ENCODE data around the gene LASP1.
A peak's percentile ranks its signal among the peaks of the same experiment; 100 is the strongest.

Gene LASP1

DNA sequence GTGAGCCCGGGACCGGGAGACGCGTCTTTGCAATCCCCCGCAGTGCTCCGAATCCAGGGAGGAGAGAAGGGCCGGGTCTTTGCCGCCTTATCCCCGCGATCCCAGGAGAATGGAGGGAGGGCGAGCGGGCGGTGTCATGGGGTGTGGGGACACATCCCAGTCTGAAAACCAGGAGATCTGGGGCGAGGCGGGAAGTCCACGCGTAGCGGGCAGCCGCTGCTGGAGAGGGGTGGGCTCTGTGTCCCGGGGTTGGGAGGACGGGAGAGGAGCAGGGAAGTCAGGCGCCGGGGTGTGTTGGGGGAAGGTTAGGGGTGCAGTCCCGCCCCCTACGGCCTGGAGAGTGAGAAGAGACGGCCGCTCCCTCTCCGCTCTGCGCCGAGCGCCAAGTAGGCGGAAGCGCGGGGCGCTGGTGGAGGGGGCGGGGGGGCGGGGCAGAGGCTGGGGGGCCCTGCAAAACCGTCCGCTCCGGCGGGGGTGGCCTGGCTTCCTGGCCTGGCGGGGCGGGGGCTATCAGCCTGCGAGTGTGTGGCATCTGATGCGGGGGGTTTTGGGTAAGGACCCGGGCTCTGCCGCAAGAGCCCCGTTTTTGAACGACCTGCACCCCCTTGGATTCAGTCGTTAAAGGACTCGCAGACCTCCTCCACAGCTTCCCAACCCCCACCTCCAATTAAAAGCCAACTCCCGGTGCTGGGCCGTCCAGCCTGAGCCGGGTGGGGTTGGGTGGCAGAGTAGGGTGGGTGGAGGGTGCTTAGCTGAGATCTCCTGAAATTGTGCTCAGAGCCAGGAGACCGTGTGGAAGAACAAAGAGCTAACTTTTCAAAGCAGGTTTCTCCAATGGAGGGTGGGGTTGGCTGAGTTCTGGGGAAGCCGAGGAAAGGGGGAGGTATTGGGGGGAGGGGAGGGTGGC, 654 bp downstream of the LASP1 start:
- DNase-seq, result peak; percentile 33 to 85 (median 55)

DNA sequence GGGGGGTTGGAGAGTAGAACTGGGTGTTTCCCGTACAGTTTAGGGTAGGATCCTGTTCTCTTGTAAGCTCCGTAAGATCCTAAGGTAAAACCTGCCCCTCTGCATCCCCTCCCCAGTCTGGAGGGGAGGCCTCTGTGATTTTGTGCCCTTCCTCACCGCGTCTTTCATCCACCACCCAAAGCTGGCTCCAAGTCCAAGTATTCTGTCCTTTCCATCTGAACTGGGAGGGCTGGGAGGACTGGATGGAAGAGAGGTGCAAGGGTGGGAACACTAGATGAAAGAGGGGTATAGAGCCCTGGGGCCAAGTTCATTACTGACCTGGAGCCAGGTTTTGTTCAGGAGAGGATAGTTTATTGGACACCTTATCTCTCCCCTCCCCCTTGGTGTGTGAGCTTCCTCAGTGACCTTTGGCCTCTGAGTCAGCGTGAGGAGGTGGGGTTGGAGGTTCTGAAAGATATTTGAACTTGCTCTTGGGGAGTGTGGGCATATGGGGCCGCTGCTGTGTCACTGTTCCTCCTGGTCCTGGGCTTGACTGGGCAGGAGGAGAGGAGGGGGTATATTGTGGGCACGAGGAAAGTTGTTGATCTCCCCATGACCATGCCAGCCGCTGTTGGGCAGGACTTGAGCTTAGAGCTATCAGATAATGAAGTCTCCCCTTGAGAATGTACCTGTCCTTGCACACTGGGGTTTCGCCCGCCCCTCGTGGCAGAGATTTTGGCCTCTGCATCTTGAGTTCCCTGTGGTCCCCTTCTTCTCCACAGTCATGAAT, 1.6 kb downstream of the LASP1 start:
- DNase-seq, result peak in 4 of 5 experiments; percentile 45 to 81 (median 60)

DNA sequence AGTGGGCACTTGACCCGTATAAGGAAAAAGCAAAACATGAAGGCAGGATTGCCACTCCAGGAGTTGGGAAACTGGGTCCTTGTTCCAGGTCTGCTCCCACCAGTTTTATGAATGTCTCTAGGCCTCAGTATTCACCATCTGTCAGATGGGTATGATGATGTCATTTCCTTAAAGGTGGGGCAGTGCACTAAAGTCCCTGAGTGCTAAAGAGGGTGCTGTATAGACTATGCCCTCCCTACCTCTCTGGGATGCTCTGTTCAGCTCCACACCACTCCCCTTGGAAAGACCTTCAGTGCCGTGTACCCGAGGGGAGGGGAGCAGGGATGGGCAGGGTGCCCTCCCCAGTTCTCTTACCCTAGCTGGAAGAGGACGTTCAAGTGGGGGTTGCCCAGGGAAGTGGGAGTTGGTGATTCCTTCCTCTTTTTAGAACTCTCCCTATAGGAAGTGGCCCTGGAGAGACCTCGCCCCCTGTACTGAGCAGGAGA, 2.2 kb downstream of the LASP1 start:
- peak in 1 of 5 experiments; percentile 59 for DNase-seq

DNA sequence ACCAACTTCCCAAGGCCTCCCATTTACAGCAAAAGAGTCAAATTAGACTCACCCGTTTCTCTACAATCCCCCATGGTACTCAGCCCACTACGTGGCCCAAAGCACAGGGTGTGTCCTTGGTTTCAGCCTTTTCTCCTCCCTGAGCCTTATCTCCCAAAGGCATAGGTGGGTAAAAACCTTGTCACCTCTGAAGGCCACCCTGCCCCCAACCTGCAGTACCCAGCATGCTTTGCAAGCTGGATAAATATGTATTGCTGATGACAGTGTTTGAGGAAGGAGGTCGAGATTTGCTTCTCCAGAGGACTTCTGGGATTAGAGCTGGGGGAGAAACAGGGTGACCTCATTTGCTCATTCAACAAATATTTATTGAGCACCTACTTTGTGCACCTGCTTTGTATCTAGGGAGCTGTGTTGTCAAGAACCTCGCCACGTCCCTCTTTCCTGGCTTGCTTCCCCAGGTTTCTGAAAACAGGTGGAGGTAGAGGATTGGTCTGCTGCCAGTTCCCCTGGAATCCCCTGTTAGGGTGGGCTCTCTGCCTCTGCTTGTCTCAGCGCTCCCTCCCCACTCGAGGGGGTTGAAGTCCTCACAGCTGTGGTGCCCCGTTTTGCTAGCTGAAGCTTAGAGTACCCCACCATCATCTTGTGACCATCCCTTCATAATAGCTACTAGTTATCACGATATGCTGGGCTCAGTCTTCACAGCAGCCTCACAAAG, 3.0 kb downstream of the LASP1 start:
- DNase-seq, result no peak

DNA sequence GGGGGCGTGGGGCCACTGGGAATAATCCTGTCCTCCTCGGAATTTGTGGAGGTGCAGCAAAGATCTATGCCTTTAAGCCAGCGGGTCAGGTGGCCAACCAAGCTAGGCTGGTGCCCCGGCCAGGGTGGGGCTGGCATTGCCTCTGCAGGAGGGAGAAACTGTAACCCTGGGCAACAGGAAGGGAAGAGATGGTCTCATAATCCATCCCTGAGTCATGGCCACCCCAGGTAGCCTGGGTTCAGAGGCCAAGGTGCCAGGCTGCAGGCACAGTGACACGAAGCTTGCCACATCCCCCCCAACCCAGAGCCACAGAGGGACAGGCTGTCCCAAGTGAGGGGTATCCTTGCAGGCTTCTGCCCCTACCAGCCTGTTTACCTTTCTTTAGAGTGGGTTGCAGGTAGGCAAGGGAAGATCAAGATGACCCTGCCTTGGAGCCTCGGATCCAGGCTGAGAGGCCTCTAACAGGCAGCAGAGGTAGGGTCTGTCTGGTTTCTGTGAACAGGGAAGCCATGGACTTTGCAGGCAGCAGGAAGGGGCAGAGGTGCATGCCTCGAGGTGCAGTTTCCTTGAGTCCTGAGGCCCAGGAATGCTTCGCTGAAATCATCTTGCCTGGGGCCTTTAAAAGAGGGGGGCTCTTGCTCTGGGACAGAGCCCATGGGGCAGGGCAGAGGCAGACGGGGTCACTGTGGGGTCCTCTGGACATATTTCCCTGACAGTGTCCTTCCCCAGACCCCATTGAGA, 4.0 kb downstream of the LASP1 start:
- no peak for DNase-seq

DNA sequence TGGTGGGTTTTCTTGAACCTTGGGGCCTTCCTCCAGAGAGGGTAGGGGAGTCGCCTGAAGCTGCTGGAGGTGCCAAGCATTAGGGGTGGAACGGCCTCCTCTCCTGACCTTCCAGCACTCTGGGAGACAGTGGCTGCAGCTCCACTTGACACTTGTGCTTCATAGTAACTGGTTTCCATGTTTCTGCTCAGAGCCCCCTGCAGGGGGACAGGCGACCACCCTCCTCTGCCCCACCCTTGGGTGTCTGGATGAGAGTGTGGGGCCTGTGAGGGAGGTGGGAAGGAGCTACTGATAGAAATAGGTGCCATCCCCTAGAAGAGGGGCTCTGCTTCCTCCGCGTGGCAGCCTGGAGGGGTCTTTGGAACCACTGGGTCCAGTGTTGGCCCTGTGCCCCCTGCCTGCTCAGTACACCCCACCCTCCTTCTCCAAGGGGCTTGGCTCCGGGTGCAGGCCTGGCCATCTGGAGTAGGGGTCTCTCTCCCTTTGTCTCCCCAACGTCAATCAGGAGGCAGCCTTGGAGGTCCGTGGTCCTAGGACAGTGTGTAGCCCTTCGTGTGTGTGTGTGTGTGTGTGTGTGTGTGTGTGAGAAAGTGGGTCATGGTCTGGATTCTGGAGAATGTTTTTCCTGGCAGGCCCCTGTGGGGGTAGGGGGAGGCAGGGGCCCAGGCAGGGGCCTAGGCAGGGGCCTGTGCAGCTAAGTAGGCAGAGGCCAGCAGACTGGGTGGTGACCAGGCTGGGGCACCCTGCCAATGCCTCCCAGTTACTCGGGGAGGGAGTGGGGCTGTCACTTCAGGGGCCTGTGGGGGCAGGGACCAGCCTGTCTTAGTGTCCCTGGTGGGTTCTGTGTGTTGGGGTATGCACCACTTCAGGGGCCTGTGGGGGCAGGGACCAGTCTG, 4.9 kb downstream of the LASP1 start:
- DNase-seq, result no peak

DNA sequence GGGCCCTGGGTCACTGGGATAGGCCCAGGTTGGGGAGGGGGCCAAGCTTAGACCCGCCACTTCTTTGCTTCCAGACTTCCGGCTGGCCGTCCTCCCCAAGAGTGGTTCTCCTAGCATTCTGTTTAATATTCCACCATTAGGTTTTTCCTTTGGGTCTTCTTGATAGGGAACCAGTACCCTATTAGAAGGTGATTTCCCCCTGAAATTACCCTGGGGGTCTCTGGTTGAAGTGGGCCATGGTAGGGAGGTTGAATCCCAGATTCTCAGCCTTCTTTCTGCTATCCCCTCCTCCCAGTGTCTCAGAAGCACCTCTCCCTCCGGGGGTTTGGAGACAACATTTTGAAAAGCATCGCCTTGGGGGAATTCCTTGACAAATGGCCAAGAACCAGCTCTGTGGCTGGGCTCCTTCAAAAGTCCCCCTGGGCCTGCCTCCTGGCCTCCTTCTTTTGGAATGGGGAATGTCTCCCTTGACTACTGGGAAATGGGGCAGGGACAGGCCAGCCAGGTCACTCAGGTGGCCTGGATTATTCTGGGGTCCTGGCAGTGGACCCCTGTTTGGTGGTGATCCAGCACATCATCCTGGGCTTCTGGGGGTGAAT, 5.7 kb downstream of the LASP1 start:
- no peak for DNase-seq

DNA sequence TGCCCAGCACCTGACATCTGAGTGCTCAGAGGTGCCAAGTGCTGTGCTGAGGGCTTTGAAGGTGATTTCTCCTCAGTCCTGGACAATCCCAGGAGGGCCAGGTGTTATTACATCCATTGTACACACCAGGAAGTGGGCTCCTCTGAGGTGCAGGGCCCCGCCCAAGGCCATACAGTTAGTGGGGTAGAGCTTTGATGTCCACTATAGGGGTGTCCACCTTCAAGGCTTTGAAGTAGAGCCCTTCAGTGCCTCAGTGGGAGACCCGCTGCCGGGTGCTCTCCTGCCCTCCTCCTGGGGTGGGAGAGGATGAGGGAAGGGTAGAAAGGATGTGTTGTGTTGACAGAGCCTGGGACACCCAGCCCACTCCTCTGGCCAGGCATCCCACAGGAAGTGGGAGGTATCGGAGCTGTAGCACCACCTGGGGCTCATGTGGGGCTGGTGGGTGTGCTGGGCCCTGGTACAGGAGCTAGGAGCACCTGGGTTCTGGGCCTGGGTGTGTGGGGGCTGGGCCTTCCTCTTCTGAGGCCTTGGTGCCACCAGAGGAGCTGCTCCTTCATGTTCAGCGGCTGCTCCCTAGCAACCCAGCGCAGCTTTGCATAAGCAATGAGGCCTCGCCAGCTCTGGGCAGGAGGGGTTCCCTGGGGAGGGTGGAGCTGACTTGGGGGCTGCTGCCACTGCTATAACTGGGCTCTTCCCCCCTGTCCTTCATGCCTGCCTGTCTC, 7.4 kb downstream of the LASP1 start:
- peak in 1 of 5 experiments; percentile 28 for DNase-seq

DNA sequence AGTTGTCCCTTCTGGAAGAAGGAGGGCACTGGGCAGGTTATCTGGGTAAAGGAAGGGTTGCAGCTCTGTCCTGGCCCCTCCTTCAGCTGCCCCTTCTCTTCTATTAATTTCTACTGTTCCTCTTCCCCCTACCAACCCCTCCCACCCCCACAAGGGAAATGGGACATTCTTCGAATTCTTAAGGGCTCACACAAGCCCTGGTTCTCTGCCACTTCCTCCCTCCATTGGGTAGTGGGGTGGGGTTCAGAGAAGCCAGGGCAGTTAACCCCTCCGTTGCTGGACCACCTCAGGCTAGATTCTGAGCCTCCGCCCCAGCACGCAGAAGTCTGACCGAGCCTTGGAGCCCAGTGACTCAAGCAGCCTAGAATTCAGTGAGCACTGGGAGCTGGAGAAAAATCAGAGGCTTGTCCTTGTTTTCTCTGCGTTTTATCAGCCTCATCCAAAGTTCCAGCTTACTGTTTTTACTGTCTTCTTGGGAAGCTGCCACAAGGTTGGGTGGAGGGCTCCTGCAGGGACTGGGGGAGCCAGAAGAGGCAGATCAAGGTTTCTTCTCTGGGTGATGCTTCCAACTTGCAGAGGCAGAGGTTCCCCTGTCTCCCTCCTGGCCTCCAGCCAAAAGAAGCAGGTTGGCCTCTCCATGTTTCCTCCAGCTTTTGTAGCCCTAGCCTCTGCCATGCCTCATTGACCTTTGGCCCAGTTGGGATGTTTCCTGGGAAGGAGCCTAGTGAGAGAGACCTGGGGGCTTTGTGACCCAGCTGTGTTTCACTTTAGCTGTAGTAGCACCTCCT, 10.2 kb downstream of the LASP1 start:
- DNase-seq, result no peak

DNA sequence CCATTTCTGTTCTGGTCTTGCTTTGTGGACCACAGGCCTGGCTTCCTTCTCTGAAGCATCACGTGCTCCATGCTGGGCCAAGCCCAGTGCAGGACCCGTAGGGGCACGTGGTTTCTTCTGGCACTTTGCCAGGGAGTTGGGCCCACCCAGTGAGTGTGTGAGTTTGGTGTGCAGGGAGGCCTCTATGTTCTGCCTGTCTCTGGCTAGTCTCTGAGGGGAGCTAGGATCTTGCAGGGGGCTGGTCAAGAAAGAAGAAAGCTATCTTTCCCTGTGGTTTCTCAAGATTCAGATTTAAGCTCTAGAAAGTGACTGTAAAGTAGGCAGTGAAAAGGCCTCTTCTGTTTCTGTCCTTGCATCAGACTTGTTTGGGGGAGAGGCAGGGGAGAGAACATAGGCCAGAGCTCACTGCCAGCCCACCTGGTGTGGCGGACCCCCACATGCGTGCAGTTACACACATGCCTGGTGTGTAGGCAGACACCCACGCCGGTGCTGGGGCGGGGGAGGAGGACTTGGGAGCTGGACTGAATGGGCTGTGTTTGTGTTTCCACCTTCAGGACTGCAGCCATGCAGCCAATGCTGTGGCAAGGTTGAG, 11.8 kb downstream of the LASP1 start:
- peak in 1 of 5 experiments; percentile 55 for DNase-seq

DNA sequence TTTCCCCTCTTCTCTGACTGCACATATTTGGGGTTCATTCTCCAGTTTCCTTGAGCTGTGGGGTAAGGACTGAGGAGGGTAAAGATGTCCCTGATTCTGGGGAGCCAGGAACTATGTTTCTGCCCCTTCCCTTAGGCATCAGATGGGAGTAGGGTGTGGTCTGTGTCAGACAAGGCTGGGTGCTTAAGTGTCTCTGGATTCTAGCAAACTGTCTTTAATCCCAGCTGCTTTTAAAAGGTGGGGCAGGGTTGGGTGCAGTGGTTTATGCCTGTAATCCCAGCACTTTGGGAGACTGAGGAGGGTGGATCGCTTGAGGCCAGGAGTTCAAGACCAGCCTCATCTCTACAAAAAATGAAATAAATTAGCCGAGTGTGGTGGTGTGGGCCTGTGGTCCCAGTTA, 13.0 kb downstream of the LASP1 start:
- DNase-seq, result no peak

DNA sequence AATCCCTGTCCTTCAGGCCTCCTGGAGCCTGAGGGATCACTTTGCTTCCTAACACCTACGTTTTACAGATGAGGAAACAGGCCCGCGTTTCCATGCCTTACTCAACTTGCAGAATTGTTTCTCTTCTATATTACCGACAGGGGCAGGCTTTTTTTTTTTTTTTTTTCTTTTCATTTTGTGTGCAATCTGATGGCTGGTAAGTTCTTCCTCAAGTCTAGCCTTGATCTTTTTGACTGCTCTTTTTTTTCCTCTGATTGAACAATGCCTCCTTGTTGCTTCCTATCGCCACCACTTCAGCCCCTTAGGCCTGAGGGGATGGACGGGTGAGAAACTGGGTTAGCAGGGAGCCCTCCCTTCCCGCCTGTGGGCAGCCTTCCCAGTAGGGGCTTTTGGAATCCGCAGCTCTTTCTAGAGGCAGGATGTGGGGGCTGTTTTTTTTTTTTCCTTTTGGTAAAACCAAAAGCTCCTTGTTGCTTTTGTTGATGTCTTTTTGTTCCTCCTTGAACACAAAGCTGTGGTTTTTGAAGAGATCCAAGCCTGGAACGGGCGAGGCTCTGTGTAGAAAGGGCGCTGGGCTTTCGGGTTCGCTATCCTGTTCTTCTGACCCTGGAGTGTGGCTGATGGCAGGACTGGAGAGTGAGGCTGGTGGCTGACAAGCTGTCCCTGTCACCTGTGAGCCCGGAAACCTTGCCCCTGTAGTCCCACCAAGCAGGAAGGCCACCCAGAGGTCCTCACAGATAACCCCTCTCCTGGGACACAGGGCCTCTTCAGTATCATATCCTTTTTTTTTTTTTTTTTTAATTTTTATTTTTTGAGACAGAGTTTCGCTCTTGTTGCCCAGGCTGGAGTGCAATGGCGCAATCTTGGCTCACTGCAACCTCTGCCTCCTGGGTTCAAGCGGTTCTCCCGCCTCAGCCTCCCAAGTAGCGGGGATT, 14.0 kb downstream of the LASP1 start:
- DNase-seq, result no peak

DNA sequence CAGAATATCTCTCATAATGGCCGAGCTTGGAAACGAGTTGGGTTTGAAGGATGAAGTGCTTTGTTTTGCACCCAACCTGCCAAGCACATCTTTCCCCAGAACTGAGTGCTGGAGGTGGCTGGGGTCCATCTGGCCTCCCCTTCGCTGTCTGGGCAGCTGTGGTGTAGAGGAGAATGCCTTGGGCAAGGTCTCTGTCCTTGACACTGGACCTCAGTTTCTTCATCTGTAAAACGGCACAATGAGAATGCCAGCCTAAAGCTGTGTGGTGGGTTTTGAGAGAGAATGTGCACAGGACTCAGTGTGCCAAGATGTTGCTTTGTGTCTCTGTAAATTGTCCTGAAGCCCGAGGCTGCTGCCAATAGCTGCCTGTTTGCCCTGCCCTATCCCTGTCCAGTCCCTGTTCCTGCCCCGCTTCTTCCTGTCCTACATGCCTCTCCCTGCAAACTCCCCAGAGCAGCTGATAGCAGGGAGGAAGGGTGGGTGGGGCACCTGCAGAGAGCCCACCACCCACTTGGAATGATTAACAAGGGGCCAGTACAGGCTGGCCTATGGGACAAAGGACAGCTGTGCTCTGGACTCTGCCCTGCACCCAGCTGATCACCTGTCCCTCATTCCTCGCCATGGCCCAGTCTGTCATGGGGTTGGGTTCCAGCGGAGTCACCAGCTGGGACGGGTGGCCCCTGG, 15.3 kb downstream of the LASP1 start:
- DNase-seq, result no peak

DNA sequence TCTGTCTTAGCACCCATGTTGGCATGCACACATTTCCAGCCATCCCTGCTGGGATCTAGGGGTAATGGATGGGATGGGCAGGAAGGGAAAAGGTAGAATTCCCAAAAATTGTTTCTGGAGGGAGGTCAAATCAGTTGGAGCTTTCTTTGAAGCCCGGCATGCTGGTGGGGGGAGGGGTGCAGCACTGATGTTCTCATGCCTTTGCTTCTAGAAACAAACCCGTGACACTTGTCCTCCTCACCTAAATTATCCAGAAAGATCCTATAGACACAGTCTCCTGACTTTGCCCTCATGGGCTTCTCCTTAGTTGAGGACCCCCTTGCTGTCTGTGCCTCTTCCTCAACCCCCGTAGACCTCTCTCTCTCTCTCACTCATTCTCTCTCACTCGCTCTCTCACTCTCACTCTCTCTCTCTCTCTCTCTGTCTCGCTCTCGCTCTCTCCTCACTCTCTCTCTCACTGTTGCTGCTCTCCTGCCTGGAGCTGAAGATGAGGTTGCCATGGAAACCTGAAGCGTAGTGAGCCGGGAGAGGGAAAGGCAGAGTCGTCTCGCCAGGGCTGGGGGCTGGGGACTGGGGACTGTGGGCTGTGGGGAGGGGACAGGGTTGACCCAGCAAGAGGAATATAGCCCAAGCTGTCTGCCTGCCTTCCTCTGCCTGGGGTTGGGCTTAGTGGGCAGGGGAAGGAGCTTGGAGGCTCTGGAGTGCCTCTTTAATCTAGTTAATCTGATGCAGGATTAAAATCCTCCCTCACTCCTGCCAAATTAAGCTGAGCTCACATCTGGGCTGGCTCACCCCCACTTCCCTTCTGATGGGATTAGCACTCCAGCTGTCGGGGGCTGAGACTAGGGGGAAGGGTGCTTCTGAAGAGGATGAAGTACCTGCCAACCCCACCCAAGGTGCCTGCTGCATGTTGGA, 16.1 kb downstream of the LASP1 start:
- DNase-seq, result no peak

DNA sequence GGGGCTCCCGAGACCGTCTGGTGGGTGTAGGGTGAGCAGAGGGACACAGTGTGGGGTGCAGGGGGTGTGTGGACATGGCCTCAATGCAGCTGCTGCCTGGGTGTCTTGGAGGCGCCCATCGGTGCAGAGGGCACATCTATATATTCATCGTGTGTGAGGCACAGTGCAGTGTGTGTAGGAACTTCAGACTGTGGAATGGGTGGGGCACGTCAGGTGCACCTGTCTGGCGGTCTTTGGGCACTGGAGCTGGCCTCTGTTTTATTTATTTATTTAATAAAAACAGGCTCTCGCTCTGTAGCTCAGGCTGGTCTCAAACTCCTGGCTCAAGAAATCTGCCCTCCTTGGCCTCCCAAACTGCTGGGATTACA, 16.8 kb downstream of the LASP1 start:
- DNase-seq, result no peak

DNA sequence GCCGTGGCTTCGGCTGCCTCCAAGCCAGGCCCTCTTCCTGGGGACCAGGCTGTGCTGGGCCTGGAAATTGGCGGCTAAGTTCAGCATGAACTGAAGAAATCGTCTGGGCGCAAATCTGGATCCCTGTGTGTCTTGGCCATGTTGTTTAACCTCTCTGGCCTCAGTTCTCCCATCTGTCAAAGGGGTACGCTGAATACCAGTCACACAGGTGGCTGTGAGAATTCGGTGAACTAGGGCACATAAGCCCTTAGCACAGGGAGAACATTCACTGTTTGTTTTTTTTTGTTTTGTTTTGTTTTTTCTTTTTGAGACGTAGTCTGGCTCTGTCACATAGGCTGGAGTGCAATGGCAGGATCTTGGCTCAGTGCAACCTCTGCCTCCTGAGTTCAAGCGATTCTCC, 19.0 kb downstream of the LASP1 start:
- DNase-seq, result no peak

Measured in T-helper 2 cell (primary cell).